Ureter (tissue), 1 donor: Measurements from ENCODE around the gene NKTR. TPM values are rescaled to one million over a fixed set of nuclear protein-coding genes. Genes with fewer than 3 reads are reported as not detected.
A peak's percentile ranks its signal among the peaks of the same experiment; 100 is the strongest.

Experiments used
- DNase-seq: peaks from one replicate; pipeline ENCODE4 v3.0.0-alpha.2; 2020; ENCODE audit warnings: low spot score
- total RNA-seq: library from RNA; stranded (reverse); gene quantifications from one replicate; pipeline ENCODE4 v1.2.4, GENCODE V29; 2023
- donor health status: DM: yes; HTN: yes; CAD: no.

The NKTR gene
- total RNA-seq, 1 donor from 2014 or later: 137 TPM

DNA sequence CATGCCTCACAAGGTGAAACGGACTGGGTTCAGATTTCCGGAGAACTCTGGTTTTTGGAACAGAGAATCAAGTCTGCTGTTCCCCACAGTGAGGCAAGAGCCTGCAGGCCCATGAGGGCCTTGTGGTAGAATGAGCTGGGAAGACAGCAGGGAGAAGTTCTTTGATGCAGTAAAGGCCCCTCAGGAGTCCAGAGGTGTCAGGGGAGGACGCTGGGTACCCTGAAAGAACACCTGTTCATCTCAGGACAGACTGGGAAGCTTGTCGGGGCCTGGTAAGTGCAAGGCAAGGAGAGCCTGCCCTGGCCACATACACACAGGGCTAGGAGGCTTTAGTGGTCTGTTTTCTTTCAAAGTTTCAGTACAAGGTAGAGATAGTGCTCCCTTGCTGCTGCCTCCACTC is 49.3 kb downstream of the NKTR start:
- no peak for DNase-seq

DNA sequence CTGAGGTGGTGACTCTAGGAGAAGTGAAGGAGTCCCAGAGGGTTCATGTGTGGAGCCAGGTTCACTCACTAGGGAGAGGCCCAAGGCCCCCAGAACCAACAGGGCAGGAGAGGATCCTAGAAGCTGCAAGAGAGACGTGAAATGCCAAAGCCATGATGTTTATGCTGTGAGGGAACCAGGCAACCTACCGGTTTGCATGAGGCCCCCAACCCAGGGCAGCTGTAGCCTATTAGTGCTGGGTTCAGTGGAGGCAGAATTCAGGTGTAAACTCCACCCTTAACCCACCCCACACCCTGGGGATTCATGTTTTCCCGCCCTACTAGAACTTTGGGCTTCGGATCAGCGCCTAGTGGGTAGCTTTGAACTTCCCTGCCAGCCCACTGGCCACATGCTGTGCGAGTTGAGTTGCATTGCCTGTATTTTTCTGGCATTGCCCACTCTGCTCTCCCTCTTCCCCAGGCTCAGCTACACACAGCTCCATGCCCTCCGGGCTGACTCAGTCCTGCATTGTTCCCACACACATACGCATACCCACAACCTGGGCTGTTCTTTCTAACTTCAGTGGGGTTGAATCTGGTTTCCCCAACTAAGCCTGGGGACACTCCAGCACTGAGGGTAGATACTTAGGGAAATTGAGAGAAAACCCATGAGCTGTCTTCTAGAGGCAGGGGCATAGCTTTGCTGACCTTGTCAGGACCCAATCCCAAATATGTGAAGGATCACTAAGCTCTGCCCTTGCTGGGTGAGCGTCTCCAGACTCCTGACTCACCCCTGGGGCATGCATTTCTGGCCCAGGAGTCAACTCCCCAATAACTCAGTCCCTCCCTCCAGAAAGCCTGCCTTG is 51.0 kb downstream of the NKTR start:
- no peak for DNase-seq

GRCh38 chr3:42652251-42652610 is 51.7 kb downstream of the NKTR start:
- DNase-seq: no peak

DNA sequence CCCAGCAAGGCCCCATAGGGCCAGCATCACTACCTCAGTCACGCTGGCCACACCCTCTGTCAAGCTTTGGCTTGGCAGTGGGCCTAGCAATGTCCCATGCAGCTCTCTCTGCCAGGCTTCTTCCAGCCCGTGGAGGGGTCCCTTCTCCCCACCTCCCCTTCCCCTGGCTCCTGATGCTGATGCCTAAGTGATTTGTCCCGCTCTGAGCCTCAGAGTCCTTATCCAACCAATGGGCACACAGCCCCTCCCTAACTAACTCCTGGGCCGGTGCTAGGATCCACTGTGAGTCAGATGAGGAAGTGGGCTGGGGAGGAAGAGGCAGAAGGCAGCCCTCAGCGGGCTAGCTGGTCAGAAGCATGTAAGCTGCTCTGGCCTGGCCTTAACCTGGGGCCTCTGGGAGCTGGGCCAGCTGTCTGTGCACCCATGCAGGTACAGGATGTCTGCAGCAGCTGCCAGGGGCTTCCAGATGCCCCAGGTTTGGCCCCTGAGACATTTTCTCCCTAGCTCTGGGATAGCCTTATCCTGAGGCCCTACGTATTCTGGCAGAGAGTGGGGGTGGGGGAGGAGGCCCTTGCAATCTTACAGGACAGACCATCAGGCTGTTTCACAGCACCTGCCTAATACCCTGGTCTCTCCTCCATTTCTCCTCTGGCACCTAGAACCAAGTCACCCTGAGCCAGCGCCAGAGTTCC is 52.3 kb downstream of the NKTR start:
- peak; percentile 76 for DNase-seq

GRCh38 chr3:42653303-42653559 is 52.7 kb downstream of the NKTR start:
- DNase-seq: no peak

DNA sequence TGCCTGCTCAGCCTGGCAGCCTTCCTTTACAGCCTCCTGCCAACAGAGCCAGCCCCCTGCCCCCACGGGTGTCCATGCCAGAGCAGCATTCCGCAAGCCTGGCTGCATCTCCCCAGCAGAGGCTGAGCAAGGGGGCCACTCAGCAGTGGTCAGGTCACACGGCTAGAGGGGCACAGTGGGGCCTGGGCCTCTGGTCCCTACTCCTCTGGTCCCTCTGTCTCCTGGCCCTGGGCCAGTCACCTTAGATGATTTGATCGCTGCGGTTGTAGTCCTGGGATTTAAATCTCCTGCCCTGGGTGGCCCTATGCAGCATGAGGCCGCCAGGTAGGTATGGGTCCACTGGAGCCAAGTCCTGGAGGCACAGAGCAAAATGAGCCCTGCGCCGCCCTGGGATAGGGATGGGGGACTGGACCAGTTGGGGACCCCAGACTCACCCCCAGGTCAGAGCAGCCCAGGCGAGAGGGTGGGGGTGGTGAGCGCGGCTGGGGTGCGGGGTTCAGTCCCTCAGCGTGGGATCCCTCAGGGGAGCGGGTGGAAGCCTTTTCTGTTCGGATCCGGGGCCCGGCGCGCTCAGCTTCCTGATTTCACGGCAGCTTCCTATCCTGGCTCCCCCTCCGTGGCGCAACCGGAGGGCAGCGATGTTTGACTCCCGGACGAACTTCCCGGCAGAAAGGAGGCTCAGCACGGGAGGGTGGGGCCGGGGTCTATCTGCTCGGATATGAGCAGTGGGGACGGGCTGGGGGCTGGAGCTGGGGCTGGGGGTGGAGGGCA is 53.3 kb downstream of the NKTR start, which contains the start of gene ZBTB47:
ZBTB47 (plus strand) TSS at position 138 of the 771 bp plus-strand sequence. CDS start 4,659 bp downstream, outside the sequence.
- peak; percentile 74 for DNase-seq

DNA sequence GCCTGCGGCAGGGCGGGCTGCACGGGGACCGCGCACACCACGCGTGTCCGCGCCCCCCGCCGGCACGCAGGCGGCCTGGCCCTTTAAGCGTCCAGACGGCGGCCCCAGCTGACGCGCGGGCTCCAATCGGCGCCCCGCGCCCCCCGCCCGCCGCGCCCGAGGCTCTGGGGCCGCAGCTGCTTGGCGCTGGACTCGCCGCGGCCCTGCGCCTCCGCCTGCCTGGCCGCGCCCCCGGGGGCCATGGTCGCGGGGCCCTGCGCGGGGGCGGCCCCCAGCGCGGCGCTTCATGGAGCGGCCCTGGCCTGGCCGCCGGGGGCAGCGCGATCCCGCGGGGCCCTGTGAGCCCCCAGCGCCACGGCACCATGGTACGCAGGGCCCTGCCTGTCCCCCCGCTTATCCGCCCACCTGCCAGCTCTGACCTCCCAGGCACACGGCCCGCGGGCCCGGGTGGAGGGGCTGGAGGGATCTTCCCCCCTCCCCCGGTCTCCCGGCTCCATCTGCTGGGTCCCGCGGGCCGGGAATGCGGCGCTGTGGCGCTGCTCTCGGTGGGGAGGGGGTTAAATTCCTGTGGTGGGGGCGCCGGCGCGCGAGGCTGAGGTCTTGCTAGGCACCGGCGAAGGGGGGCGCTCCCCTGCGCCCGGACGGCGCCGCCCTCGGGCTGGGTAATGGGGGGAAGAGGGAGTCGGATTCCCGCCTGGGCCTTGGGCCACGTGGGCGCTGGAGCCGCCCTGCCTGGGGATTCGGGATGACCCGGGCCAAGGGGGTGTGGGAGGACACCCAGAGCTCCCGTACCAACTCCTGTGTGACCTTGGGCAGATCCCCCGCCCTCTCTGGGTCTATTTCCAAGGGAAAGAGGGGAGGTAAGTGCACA is 54.1 kb downstream of the NKTR start:
- peak; percentile 75 for DNase-seq

- peak; percentile 60 for DNase-seq
These were observed 54.9 kb downstream of the NKTR start for GRCh38 chr3:42655331-42655888.

DNA sequence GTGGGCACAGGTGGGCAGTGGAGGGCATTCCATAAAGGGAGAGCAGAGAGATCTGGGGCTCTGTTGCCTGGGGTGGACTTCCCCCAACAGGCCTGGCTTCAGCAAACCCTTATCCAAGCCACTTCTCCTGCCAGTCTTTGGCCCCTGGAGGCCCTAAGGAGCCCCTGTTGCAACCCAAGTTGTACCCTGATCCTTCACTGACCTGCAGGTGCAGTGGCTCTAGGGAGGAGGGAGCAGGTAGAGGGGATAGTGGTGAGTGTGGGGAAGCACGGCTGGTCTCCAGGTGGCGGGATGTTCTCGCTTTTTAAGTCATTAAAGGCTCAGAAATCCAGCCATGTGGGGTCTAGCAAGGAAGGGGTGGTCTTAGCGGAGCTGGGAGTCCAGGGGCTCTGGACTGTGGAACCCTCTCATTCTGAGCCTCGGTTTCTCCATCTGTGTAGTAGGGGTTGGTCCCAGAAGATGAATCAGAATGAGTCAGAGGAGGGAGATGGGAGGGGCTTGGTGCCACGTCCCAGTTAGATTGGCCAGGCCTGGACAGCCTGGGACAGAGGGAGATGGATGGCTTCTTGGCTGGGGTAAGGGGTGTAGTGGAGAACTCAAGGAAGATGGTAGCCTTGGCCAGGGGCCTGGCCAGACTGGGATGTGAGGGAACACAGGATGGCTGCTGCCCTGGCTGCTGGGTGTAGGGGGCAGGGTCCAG is 55.6 kb downstream of the NKTR start:
- no peak for DNase-seq

DNA sequence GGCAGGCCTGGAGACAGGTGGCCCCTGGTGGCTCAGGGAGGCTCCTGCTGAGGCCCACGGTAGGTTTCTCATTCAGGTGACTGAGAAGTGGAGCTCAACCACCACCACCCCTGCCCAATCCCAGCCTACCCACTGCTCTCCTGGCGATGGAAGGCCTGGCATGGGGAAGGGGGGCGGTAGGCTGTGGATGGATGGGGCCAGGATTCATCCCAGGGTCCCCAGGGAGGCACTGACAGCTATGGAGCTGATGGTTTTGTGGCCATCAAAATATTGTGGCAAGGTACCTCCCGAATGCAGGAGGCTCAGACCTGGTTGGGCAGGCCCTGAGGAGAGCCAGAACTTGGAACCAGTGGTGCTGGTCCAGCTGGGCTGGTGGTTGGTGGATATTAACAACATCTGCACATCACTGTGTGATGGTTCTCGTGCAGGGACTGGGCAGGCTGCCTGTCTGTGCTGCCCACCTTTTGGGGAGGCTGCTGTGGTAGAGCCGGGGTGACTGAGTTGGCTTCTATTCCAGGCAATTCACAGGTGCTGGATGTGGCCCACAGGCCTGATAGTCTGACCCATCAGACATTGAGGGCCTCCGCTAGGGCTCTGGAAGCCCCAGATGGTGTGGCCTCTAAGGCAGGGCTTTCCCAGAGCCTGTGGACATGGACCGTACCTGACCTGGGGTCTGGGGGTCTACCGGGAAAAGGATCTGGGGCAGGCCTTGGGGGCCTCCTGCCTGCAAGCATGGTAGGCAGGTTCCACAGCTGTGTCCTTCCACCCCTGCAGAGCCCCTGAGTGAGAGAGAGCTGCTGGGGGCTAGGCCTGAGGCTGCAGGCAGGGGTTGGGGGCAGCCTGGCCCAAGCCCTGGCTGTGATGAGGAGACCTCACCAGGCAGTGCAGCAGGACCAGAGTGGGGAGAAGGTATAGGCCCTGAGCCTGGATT is 56.5 kb downstream of the NKTR start:
- DNase-seq: no peak

DNA sequence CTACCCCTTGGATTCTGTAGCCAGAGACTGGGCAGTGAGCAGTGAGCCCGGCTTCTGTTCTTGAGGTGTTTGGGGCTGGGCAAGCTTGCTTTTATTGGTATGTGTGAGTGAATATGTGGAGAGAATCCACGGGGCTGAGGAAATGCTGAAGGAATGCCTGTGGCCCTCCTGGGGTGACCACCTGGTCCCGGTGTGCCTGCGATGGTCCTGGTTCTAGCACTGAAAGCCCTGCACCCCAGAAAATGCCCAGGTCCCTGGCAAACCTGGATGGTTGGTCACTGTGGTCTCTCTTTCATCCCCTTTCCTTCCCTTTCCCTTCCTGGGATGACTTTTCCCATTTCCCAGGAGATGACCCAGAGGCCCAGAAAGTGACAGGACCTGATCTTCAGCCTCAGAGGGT is 57.2 kb downstream of the NKTR start:
- no peak for DNase-seq

GRCh38 chr3:42658091-42658770 is 57.7 kb downstream of the NKTR start:
- no peak for DNase-seq

- DNase-seq: no peak
These were observed 58.4 kb downstream of the NKTR start for GRCh38 chr3:42658771-42659390.

DNA sequence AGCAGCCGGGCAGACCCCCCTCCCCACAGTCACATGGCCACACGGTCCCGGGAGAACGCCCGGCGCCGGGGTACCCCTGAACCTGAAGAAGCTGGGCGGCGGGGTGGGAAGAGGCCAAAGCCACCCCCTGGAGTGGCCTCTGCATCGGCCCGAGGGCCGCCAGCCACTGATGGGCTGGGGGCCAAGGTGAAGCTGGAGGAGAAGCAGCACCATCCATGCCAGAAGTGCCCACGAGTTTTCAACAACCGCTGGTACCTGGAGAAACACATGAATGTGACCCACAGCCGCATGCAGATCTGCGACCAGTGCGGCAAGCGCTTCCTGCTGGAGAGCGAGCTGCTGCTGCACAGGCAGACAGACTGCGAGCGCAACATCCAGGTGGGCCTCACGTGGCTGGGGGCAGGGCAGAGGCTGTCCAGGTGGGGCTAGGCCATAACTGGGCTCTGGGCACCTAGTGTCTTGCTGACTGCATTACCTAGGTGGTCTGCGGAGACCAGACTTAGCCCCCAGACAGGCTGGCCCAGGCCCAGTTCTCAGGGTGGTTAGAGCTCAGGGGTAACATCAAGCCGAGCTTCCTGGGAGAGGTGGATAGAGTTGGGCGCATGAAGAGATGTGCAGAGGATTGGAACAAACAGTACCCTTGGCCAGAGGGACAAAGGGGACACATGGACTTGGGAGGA is 59.1 kb downstream of the NKTR start:
- DNase-seq: no peak

GRCh38 chr3:42660131-42660715 is 59.7 kb downstream of the NKTR start:
- DNase-seq: no peak

- DNase-seq: no peak
These were observed 60.4 kb downstream of the NKTR start for GRCh38 chr3:42660898-42661297.

- no peak for DNase-seq
These were observed 61.1 kb downstream of the NKTR start for GRCh38 chr3:42661593-42662022.
